HG03025 (cell line): Measurements from ENCODE around the gene CCDC57.
"Not testable (repeated sequence)": the region's sequence is repeated elsewhere in the genome, so short reads cannot be mapped to it uniquely, and the experiment has no call there.

Source experiments
- ATAC-seq: cut with Tn5 transposase; IDR thresholded peaks from one replicate; pipeline ENCODE4 v1.9.1; 2021; ENCODE audit warnings: mild to moderate bottlenecking, moderate library complexity; ENCODE audit not compliant: unreplicated experiment, low FRiP score

CCDC57 gene

DNA sequence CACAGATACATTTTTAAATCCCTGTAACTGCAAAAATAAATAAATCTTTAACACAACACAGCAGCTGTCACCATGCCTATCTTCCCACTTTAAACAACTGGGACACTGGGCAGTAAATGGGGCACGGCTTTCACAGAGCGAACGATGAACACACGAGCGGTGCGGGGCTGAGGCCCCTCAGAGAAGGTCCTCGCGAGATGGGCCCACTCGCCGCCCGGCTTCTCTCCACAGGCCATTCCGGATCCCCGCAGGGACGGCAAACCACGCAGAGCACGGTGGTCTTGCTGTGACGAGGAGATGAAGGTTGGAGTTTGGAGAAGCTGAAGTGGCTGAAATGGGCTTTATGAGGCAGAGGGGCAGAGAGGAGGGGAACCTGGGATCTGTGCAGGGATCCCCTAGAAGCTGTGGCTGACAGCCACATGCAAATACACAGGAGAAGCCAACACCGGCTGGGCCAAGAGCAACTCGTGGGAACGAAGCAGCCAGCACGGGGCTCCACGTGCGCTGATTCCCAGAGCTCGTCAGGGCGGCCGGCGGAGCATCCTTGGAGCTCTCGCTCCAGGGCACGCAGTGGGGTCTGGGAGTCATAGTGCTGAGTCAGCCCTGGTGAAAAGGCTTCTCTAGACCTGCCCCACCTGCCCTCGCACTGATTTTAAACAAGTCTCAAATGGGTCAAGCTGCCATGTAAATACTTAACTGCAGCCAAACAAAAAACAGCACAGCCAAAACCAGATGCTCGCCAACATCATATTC, 31.7 kb downstream of the CCDC57 start:
- ATAC-seq, result no peak

DNA sequence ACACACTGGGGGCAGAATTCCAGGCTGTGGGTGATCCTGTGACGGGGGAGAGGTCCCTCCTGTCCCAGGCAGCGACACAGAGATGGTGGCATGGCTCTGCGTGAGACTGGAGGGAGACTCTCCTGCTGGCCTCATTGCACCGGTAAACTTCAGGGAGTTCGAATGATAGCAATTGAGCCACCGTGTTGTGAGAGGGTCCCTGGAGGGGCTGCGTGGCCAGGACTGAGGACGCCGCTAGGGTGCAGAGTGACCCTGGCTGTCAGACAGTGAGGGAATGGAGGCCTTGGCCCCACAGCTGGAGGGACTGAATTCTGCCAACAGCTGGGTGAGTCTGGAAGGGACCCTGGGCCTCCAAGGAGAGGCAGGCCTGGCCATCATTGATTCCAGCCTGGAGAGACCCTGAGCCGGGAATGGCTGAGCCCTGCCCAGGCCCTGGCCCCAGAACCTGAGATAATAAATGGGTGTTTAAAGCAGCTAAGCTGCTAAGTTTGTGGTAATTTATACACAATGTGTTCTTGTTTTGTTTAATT, 32.6 kb downstream of the CCDC57 start:
- no peak for ATAC-seq

DNA sequence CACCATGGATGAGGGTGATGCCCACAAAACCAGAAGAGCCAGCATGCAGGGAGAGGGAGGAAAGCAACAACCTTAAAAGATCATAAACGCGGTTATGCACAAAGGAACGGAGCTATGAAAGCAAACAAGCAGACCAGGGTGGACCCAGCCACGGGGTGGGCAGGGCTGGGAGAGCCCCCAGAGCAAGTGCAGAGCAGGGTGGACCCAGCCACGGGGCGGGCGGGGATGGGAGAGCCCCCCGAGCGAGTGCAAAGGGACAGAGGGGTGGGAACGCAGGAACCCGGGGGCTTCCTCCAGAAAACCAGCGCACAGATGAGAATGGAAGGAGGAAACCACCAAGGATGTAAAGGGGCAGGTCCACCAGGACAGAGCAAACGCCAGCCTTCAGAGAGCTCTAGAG, 33.2 kb downstream of the CCDC57 start:
- ATAC-seq, result no peak

DNA sequence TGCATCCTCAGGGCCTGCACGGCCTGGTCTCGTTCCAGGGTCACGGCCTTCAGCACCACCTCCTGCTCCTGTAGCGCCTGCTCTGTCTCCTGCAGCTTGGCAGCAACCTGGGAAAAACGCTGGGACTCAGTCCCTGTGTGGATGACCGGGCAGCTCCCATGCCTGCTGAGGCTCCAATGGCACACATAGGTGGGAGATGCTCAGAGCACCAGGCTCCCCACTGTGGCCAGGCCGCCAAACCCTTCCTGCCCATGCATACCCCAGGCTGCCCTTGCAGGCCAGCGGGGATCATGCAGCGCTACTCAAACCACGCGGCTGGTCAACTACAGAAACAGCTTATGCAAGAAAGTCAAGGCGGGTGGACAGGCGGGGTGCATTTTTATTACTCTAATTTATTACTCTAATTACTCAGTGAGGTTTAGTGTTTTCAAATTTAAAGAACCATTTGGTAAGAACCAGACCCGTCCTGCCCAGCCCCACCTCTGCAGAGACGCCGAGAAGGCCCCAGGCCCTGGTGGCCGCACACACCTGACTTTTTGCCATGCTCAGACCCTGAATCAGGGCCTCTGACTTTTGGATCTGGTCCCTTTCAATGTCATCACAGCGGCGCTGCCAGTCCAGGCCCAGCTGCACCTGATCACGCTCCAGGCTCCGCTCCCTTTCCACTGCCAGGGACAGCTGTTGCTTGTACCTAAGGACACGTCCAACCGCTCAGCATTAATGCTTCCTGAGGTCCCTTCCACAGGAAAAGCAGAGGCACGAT, 34.0 kb downstream of the CCDC57 start:
- ATAC-seq, result no peak

DNA sequence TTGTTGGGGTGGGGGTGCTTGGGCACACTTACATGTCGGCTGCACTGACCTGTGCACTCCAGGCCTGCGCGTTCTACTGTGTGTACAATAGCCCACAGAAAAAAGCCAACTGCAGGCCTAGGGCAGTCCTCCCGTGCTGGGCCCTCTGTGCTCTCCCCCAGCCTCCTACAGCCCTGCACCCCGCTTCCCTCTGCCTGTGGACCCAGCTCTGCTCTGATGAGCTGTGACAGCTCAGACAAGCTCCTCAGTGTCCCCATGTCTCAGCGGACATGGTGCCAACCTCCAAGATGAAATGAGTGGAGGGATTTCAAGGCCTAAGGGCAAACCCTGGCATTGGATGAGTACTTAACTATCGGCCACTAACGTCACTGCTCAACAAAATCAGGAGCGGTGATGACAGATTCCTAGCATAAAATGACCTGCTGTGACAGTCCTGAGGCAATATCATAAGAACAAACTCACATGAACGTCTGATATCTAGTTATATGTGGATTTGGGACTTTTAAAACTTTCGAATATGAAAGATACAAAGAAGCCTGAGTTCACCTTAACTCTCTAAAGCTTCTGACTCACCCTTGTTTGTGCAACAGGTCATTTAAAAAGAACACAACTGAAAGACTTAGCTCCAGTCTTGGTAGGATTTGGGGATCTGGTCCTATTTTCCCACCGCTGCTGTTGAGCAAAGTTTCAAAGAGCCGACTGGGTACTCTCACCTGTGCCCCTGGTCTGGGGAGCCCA, 34.7 kb downstream of the CCDC57 start:
- ATAC-seq, result no peak

DNA sequence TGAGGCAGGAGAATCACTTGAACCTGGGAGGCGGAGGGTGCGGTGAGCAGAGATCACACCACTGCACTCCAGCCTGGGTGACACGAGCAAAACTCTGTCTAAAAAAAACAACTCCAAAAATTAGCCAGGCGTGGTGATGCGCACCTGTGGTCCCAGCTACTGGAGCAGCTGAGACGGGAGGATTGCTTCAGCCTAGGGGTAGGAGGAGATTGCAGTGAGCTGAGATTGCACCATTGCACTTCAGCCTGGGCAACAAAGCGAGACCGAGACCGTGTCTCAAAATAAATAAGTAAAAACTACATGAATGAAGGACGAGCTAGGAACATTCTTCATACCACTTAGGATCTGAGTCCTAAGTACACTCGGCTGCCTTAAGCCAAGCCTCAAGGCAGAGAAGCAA, 35.4 kb downstream of the CCDC57 start:
- no peak for ATAC-seq

DNA sequence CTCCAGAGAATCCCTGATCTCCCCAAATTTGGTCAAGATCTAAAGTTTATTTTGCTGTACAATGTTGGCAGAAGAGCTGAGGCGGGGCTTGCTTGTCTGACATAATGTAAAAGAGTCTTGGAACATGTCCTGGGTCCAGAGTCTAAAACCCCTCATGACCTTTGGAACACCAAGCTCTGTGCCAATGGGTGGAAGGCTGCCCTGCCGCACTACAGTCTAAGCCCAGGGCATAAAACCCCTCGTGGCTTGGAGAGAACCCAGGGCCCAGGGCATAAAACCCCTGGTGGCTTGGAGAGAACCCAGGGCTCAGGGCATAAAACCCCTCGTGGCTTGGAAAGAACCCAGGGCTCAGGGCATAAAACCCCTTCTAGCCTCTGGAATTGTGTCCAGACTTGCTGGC, 36.7 kb downstream of the CCDC57 start:
- no peak for ATAC-seq

DNA sequence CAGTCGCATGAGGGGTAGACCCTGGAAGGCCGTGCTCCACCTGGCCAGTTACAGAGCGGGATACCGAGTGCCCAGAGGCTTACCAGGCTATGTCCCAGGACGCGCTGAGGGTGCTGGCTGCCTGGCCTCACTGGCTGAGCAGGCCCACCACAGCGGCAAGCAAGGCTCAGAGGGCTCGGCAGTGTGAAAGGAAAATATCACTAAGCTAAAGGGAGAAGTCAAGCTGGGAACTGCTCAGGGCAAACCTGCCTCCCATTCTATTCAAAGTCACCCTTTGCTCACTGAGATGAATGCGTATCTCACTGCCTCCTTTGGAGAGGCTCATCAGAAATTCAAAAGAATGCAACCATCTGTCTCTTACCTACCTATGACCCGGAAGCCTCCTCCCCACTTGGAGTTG, 37.4 kb downstream of the CCDC57 start:
- no peak for ATAC-seq

DNA sequence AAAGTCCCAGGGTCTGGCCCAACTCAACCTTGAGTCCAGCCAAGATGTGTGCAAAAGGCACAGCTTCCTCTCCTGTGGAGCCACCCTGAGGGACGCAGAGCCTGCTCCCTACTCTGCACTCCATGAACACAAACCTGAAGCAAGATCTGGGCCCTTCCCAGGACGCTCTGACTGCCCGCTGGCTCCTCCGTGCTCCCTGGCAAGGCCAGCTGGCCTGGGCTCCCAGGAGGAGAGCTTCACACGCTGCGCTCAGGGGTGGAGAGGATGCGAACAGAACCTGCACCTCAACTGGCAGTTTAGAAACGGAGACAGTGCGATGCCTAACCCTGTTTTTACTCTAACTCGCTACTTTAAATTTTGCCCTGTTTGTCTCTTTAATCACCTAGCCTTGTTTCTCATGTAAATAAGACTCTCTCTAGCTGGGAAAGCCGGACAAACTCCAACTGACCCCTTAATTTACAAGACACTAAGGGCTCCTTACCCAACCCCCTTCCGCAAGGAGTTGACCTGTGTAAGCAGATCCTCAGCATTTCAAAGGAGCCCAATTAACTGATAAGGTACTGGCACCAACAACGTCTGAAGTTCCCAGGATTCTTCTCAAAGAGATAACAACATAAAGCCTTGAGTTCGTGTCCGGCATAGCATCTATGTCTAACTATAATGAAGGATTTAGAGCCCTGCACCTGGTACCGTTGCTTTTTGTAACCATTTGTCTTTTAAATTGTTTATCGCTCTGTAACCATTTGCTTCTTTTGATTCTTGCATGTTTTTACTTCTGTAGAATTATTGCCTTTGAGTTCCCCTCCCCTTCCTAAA, 38.4 kb downstream of the CCDC57 start:
- ATAC-seq, result not testable (repeated sequence)

DNA sequence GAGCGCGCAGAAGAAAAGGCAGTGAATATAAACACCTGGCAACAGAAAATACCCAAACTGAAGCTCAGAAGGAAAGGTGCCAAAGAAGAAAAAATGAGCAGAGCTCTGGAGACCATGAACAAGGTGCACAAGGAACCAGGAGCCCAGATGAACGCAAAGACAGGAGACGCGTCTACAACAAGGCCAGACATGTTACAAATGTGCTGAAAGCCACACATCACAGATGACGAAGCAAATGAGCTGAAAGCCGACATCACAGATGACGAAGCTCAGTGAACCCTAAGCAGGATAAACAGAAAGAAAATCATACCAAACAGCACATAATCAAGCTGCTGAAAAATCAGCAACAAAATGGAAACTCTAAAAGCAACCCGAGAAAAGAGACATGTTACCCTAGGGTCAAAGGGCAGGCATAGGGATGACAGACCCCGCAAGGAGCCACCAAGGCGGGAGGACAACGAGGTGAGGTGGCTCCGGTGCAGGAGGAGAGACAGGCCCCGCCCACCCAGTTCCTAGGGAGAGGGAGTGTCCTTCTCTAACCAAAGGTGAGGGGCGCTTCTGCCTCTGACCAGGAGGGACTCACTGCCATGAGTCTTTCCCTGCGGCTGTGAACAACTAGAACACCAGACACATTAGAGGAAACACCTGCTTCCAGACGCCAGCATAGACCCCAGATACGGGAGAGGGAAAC, 39.1 kb downstream of the CCDC57 start:
- ATAC-seq, result no peak

DNA sequence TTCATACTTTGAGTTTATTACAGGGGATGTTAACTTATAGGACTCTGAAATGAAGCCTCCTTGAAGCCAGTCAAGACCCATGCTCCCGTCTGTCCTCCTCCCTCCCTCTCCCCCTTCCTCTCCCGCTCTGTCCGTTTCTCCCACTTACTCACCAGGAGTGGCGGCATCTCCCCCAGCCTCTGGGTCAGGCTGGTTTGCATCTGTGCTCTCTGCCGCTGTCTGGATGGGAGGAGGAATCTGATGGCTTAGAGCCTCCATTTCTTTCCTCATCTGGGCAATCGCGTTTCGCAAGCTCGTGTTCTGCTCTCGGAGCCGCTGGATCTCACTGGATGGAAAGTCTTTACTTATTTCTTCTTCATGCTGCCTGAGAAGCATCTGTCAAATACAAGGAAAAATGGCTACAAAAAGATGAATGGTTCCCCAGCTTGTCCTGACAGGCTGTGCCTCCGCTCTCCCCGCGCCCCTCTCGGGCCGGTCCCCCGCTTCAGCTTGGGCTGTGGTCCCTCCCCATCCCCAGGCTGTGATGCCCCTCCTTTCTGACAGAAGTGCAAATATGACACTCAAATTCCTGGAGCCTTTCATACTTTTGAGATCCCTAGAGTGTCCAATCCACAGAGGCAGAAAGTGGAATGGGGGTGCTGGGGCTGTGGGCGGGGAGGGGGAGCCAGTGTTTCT, 40.0 kb downstream of the CCDC57 start:
- ATAC-seq, result no peak

DNA sequence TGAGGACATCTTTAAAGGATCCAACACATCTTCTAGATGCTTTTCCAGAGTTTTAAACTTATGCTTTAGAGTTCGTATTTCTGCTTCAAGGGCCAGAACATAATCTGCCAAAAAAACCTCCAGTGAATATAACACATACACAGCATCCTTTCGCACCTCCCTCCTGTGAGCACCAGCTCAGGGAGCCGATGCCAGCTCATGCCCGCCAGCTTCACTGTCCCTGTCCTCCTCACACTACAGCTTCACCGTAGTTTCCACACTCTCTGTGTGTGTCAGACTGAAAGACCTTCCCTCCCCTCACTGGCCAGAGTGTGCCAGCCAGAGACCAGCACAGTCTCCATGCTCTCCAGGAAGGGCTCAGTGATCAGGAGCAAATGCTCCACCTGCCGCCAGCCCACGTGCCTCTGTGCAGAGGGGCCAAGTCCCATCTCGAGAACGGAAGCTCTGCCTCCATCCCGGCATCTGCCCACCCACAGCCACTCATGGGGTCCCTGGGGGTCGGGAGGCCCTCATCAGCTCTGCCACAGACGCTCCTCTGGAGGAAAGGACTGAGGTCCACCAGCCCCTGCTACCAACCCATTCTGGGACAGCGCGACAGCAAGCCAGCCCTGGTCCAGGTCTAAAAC, 40.8 kb downstream of the CCDC57 start:
- no peak for ATAC-seq

DNA sequence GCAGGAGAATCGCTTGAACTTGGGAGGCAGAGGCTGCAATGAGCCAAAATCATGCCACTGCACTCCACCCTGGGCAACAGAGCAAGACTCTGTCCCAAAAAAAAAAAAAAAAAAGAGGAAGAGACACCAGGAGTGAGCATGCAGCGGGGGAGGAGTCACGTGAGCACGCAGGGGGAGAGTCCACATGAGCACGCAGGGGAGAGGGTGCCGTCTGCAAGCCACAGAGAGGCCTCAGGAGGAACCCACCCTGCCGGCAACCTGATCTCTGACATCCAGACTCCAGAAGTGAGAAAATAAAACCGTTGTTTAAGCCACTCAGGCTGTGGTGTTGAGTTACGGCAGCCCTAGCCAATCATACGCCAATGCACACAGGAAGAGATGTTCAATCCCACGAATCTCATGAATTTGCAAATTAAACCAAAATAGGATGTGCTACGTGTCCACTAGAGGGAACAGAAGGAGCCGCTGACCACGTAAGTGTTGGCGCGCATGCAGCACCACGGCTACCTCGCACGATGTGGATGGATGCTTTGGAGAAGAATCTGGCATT, 42.2 kb downstream of the CCDC57 start:
- no peak for ATAC-seq

DNA sequence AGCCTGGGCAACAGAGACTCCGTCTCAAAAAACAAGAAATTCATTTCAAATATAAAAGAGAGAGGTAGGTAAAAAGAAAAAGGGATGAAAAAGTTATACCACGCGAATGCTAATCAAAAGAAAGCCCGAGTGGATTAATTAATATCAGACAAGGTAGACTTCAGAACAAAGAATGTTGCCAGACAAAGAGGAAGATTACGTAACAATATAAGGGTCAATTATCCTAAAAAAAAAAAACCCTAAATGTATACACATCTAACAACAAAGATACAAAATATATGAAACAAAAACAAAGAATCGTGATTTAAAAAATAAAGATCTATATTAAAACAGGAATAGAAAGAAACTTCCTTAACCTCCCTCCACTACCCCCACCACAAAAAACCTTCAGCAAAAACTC, 44.1 kb downstream of the CCDC57 start:
- no peak for ATAC-seq

DNA sequence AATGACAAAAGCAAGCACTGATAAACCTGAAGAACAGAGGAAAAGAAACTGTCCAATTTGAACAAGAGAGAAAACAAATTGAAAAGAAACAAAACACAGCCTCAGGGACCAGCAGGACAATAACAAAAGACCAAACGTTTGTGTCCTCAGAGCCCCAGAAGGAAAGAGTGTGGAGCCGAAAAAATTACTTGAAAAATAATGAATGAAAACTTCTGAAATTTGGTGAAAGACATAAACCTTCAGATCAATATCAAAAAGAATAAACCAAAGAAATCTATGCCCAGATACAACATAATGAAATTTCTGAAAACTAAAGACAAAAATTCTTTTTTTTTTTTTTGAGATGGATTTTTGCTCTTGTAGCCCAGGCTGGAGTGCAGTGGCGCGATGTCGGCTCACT, 45.6 kb downstream of the CCDC57 start:
- no peak for ATAC-seq

DNA sequence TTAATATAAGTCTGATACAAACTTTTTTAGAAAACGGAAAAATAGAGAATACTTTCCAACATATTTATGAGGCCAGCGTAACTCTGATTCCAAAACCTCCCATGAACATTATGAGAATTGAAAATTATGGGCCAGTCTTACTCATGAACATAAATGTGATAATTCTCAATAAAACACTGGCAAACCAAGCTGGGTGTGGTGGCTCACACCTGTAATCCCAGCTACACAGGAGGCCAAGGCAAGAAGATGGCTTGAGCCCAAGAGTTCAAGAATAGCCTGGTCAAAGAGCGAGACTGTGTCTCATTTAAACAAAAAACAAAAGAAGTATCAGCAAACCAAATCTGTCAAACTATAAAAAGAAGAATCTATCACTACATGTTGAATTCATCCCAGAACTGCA, 47.8 kb downstream of the CCDC57 start:
- ATAC-seq, result no peak

DNA sequence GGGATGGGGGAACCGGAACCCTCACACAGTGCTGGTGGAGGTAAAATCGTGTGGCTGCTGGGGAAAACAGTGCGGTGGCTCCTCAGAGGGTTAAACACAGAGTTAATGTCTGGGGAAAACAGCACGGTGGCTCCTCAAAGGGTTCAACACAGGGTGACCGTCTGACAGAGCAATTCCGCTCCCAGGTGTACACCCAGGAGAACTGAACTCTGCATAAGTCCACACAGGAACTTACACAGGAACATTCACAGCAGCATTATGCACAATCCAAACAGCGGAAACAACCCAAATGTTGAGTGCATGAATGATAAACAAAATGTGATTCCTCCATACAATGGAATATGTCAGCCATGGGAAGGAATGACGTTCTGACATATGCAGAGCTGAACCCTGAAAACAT, 51.4 kb downstream of the CCDC57 start:
- ATAC-seq, result no peak

DNA sequence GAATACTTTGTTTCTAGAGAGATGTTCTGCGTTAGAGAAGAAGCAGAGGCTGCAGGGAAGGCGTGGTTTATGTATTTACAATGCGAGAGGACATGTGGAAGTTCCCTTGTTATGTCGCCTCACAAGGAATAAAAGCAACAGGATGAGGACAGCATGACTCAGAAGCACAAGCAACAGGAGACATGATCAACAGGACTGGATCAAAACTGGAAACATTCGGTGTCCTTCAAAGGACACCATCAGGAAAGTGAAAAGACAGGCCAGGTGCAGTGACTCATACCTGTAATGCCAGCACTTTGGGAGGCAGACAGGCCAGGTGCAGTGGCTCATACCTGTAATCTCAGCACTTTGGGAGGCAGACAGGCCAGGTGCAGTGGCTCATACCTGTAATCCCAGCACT, 52.6 kb downstream of the CCDC57 start:
- no peak for ATAC-seq

DNA sequence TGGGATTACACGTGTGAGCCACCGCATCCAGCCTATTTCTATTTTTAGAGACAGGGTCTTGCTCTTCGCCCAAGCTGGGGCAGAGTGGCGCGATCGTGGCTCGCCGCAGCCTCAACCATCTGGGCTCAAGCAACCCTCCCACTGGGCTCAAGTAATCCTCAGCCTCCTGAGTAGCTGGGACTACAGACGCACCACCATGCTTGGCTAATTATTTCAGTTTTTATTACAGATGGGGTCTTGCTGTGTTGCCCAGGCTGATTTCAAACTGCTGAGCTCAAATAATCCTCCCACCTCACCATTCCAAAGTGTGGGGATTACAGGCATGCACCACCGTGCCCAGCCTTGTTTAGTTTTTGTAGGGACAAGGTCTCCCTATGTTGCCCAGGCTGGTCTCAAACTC, 53.8 kb downstream of the CCDC57 start:
- ATAC-seq, result no peak
